ENCODE results near the gene APOA5.
"Not testable (repeated sequence)": the region's sequence is repeated elsewhere in the genome, so short reads cannot be mapped to it uniquely, and the experiment has no call there.

APOA5 gene

DNA sequence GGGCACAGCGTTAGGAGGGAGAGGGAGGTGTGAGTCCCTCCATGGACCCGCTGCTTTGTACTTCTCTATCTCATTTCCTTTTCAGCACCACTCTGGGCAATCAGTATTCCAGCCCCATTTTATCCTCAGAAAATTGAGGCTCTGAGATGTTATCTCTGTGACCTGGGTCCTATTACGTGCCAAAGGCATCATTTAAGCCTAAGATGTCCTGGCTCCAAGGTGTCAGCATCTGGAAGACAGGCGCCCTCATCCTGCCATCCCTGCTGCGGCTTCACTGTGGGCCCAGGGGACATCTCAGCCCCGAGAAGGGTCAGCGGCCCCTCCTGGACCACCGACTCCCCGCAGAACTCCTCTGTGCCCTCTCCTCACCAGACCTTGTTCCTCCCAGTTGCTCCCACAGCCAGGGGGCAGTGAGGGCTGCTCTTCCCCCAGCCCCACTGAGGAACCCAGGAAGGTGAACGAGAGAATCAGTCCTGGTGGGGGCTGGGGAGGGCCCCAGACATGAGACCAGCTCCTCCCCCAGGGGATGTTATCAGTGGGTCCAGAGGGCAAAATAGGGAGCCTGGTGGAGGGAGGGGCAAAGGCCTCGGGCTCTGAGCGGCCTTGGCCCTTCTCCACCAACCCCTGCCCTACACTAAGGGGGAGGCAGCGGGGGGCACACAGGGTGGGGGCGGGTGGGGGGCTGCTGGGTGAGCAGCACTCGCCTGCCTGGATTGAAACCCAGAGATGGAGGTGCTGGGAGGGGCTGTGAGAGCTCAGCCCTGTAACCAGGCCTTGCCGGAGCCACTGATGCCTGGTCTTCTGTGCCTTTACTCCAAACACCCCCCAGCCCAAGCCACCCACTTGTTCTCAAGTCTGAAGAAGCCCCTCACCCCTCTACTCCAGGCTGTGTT is 37.2 kb upstream of the APOA5 start:
- no peak for DNase-seq (ENCODE audit: low read depth)

DNA sequence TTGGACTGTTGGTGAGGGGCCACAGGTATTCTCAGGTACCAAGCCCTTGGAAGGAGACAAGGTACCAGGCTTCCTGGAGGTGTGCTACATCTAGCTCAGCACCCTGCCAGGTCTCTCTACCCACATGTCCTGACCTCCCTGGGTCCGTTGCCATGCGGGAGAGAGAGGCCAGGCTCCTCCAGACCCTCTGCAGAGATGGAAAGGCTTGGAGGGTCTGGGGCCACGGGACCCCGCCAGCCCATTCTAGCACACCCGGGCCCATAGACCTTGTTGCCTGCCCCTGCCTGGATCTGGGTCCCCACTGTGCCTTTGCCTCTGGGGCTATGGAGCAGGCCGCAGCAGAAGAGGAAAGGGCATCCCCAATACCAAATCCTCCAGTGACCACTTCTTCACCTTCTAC is 35.8 kb upstream of the APOA5 start:
- no peak for DNase-seq (ENCODE audit: low read depth)

DNA sequence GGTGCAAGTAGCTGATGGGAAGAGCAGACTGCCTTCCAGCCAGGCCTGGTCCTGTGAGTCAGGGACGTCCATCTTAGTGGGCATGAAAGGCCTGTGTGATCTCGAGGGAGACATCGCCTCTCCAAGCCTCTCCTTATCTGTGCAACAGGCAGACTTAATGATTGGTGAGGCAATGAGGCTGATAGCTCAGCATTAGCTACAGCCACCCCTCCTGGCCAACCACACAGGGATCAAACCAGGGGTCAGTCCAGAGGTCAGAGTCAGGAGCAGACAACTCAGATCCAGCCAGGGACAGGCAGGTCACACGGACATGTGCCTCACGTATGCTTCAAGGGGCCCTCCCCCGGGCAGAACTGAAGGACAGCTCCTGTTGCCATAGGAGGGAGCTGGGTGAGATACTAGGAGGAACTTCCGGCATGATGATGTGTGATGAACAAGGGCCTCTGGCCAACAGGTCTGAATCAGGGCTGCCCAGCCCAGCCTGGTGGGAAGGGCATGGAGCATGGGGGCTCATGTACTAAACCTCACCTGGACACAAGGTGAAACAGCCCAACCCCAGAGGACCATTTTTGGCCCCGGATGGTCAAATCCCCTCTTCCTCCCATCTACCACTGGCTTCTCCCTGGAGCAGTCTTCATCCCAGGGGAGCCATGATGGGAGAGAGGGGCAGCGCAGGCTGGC is 35.2 kb upstream of the APOA5 start:
- no peak for DNase-seq (ENCODE audit: low read depth)

DNA sequence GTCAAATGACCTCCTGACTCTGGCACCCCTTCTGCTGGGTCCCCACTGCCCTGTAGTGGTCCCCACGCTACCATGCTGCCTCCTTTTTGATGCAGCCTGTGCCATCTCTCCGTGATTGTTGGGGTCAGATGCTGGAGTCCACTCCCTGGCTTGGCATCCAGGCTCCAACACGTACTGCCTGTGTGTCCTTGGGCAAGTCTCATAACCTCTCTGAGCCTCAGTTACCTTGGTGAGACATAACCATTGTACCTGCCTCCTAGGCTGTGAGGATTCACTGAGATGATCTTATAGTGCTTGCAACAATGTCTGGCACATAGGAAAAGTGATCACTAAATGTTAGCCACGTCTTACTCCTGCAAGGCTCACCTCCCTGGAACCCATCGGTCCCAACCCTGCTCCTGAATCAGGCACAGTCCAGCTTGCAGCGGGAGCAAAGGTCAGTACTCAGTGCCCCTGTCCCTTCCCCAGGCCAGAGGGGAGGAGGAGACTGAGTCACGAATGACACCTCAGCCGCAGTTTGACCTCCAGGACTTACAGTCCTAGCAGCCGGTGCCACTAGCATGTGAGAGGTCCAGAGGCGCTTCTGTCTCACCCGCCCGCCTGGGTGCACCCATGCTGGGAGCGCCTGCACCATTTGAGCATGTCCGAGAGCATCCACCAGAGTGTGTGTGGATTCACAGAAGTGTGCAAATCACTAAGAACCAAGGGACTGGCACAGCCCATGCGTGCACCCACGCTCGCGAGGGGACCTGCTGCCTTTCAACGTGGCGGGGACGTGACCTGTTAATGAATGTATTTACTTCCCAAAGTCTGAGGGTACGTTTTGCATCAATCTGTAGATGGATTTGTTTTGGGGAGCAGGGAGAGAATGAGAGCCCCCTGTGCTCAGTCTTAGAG is 34.4 kb upstream of the APOA5 start:
- DNase-seq (ENCODE audit: low read depth), result no peak

DNA sequence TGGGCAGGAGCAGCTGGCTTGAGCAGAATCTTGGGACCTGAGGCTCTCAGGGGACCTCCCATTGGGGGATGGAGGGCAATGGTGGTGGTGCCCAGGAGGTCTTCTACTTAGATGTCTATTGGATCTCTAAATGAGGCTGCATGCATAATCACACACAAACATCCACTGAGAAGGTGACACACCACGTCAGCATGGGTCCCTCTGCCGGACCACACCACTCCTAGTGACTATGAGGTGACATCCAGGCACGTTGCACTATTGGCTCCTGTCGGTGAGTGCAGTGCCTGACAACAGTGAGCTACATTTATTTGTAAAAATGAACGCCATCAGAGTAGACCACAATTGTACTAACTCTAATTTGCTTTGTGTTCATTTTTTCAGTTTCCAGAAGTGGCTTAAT is 33.8 kb upstream of the APOA5 start:
- no peak for DNase-seq (ENCODE audit: low read depth)

DNA sequence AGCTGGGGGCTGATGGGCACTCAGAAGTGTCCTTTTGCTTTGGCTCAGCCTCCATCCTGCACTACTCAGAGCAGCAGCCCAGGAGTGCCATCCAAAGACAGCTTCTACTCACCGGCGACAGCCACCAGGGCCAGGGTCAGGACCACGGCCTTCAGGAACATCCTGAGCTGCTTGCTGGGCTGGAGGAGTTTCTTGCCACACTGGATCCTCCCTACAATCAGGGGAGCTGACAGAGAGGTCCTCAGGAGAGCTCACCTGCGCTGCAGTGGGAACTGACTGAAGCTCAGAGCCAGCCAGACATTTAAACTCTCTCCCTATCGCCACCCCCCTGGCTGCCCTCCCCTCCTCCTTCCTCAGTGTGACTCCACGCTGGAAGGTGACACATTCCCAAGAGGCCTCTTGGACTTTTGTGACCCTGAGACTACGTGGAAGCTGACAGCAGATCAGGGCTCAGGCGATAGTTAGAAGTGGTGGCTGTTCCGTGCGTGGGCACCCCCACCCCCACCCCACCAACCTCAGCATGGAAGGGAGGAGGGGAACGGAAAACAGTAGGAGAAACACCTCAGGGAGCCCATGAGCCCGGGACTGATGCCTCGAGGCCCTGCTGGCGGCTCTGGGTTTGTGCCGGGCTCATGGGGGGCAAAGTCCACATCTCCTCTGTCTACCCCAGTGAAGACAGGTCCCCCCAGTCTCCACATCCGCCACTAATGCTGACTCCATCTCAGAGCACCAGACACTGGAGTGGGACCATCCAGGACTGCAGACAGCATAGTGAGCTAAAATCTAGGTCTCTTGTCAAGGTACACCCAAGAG is 31.6 kb upstream of the APOA5 start, which contains the start of gene APOA4:
Gene APOA4, minus strand, starts transcription at position 274 of the 813 bp plus-strand sequence. Its CDS starts 113 bp downstream, at position 161.
- DNase-seq (ENCODE audit: low read depth), result no peak

DNA sequence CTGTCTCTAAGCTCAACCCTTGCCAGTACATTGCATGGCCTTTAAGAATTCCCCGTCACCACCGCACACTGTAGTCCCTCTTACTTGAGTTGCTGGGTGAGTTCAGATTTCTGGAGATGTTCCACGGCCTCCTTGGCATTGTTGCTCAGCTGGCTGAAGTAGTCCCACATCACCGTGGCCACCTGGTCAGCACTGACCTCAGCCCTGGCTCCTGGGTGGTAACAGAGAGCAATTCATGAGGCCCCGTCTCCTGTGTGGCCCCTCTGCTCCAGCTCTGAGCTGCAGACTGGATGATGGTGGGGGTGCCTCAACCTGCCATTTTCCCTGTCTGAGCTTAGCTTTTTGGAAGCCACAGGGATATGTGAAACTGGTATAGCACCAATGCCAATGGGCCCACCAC is 30.9 kb upstream of the APOA5 start:
- DNase-seq (ENCODE audit: low read depth), result no peak

DNA sequence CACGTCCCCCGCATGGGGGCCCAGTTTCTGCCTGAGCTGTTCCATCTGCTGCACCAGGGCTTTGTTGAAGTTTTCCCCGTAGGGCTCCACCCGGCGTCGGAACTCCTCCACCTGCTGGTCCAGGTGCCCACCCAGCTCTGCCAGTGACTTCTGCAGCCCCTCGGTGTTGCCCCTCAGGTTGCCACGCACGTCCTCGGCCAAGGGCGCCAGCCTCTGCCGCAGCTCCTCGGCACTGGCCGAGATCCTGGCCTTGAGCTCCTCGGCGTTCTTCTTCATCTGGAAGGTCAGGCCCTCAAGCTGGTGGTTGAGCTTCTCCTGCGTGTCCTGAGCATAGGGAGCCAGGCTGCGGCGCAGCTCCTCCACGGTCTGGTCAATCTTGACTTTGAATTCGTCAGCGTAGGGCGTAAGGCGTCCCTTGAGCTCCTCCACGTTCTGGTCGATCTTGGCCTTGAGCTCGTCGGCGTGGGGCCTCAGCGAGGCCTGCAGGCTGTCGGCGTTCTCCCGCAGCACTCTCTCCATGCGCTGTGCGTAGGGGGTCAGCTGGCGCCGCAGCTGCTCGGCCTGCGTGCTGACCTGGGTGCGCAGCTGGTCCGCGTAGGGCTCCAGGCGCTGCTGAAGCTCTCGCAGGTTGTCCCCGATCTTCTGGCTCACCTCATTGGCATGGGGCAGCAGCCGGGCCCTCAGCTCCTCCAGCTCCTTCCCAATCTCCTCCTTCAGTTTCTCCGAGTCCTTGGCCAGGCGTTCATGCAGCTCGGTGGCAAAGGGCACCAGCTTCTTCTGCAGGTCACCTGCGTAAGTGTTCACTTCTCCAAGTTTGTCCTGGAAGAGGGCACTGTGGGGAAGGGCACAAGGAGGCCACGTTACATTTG is 29.6 kb upstream of the APOA5 start:
- no peak for DNase-seq (ENCODE audit: low read depth)

DNA sequence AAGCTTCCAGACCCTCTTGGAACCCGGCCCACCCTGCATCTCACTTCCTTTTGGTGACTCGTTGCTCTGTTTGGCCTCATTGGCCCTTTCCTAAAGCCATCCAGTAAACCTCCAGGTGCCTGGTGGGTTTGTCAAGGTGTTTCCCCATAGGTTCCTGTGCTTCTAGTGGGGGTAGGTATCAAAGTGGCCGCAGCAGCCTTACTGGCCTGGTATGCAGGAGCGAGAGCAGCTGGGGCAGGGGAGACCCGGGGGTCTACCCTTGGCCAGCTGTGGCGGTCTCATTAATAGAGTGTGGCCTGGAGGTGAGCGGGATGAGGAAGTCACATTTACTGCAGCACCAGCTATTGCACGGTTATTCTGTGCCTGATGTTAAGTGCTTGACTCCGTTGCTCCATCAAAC is 27.4 kb upstream of the APOA5 start:
- DNase-seq (ENCODE audit: low read depth), result no peak

DNA sequence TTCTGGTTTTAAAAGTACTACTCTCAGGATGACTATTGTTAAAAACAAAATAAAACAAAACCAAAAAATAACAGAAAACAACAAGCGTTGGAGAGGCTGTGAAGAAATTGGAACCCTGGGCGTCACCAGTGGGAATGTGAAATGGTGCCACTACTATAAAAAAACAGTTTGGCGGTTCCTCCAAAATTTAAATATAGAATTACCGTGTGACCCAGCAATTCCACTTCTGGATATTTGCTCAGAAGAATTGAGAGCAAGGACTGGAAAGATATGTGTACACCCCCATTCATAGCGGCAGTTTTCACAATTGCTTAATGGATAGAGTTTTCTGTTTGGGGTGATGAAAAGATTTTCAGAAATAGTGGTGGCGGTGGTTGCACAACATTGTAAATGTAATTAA is 22.8 kb upstream of the APOA5 start:
- no peak for DNase-seq (ENCODE audit: low read depth)

DNA sequence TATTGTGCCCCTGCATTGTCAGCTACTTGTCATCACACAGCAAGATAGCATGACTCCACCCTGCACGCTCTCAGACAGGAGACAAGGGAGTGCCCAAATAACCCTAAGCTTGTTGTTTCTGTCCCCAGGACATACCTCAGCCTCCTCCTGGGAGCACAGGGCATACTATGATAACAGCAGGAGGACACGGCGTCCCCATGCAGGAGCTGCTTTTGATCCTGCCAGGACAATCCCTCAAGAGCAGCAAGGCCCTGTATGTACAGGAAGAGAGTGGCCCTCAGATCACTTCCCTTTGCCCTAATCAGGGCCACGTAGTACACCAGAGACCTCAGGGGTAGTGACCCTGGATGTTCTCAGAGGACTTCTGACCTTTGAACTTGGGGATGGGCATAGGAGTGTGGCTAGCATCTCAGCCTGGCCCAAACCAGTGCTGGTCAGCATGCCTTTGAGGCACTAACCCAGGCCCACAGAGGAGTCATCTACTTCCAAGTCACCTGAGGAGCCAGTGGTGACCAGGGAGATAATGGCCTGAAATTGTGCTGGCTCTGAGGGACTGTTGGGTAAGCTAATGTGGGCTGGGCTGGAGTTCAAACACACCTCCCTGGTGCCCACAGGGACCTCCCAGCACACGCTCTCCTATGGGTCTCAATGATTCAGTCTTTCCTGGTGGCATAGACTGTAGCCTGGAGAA is 22.2 kb upstream of the APOA5 start:
- DNase-seq (ENCODE audit: low read depth), result no peak

DNA sequence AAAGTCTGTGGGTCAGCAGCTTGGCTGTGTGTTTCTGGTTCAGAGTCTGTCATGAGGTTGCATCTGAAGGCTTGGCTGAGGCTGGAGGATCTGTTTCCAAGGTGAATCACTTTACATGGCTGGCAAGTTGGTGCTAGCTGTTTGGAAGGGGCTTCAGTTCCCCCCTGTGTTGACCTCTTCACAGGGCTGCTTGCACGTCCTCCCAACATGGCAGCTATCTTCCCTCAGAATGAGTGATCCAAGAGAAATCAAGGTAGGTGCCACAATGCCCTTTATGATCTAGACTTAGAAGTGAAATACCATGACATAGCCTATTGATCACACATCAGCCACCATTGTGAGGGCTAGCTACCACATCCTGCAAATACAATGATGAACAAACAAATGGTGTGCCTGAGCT is 21.5 kb upstream of the APOA5 start:
- no peak for DNase-seq (ENCODE audit: low read depth)

DNA sequence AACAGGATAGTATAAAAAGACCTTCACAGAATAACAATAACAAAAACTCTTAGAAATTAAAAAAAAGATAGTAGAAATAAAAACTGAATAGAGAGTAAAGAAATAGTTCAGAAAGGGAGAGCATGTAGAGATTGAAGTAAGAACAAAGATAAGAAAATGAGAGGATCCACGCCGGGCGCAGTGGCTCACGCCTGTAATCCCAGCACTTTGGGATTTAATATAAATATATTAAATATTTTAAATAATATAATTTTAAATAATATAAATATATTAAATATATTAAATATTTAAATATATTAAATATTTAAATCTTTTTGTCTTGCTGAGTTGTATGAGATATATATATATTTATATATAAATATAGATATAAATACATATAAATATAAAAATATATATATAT is 20.4 kb upstream of the APOA5 start:
- no peak for DNase-seq (ENCODE audit: low read depth)

DNA sequence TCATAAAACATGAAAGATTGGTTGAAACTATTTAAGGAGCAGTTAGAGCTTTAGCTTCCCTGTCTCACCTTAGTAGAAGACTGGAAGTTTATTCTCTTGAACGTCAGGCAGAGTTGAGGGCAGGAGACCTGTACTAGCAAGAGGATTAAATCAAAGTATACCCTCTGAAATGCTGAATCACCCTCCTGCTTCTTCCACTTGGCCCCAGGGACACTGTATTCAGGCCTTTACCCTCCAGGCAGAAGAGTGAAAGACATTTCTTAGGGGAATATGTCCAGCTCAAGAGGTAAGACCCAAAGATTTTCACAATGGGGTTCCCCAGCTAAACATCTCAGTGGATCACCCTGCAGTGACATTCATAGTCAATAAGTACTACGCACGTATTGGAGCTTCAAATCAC is 19.5 kb upstream of the APOA5 start:
- no peak for DNase-seq (ENCODE audit: low read depth)

DNA sequence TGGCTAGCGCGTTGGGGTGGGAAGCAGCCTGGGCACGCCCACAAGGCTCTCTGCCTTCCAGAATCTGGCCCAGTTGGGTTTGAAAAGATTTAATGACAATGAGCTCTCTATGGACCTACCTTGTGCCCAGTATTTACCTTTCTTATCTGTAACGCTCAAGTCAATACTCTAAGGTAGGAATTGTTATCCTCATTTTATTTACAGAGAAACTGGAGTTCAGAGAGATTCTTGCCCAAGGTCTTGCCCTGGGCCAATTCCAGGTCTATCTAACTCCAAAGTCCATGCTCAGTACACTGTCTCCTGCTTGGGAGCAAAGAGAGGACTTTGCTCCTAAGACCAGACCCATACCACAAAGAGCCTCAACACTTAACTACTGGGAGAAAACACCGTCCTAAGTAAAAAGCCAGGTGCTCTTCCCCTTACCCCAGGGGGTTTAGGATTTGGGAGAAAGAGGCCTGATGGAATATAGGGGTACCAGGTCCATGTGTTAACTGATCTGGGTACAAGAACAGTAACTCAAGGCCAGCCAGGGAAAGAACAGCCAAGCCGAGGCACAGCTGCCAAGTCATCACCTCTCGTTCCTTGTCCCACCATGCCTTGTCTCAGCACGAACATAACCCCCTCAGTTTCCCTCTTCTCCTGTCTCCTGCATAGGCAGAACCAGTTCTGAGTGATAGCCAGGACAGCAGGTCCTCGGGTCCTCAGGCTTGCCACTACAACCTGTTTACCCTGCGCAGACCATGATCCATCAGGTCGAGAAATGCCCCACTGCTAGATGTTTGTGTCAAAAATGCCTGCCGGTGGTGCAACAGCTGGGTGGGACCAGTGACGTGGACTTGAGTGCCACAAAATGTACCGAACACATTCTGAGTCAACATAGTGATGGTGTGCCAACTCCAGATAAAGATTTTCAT is 16.8 kb upstream of the APOA5 start:
- DNase-seq (ENCODE audit: low read depth), result peak; percentile 30

DNA sequence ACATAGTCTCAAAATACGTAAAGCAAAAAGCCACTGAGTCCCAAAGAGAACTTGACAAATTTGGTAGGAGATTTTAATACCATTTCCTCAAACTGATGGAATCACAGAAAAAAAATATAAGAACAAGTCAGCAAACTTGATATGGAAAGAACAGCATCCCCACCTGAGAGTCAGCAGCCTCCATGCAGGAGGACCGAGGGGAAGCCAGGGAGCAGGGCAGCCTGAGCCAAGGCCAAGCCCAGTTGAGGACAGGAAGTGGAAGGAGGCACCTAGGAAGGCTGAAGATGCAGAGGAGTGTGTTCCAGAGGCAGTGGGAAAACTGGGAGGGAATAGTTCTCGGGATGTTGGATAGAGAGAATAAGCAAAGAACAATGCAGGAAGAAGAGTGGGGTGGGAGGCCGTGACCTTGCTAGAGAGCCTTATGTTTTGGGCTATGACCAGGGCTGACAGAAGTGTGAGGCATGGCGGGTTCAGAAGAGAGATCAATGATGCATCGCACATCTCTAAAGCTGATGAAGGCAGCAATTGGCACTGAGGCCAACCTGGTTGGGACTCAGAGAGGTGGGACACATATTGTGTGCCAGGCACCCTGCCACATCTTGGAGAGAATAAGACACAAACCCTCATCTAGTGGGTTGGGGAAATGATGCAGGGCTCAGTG is 16.1 kb upstream of the APOA5 start:
- DNase-seq (ENCODE audit: low read depth), result no peak

DNA sequence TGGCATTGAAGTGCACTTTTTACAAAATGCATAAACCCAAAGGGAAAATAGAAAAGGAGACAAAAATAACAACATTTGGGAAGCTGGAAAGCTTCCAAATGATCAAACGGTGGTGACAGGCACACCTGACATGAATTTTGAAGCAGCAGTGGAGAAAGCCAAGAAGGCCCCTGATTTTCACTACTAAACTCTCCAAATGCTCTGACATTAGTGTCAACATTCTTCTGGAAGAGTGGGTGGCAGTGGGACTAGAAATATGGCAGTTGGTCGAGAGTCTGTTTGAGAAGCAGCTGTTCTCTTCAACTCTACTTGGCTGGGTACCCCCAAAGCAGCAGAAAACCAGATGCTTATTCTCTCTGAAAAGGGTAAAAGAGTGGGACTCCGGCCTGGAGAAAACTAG is 12.3 kb upstream of the APOA5 start:
- DNase-seq (ENCODE audit: low read depth), result no peak

DNA sequence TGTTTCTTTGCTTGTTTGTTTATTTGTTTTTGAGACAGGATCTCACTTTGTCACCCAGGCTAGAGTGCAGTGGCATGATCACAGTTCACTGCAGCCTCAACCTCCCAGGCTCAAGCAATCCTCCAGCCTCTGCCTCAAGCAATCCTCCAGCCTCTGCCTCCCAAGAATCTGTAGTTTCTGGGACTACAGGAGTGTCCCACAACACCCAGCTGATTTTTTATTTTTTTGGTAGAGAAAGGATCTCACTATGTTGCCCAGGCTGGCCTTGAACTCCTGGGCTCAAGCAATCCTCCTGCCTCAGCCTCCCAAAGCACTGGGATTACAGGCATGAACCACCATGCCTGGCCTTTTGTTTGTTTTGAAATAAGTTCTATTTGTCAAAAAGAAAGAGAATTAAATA is 10.0 kb upstream of the APOA5 start:
- DNase-seq (ENCODE audit: low read depth), result not testable (repeated sequence)

Data from EH (cell line).